ENCODE data around the gene ERFL.
A peak's percentile ranks its signal among the peaks of the same experiment; 100 is the strongest.

Gene ERFL

GRCh38 chr19:41937525-41938468 is 9.5 kb upstream of the ERFL start (continued):
- TF ChIP-seq ZNF48 (tag by site-specific recombination; IDR thresholded peaks at IDR 0.05) (no peak), KLF8 (tag by site-specific recombination; IDR thresholded peaks at IDR 0.05) (0 out of 2 replicates have a peak, but pooled peaks have one; percentile 22), ZNF548 (tag by site-specific recombination; IDR thresholded peaks at IDR 0.05) (no peak), ZNF37A (tag by site-specific recombination; IDR thresholded peaks at IDR 0.05) (no peak), ZNF366 (tag by site-specific recombination; conservative IDR thresholded peaks at IDR 0.05) (0 out of 2 replicates have a peak, but pooled peaks have one; percentile 16), GLIS1 (tag by site-specific recombination; IDR thresholded peaks at IDR 0.05) (peak; percentile 73), EGR2 (tag by site-specific recombination; IDR thresholded peaks at IDR 0.05; ENCODE audit: low read depth) (peak; percentile 47; the same call in 1 of the 2 replicates), ZNF521 (tag by site-specific recombination; IDR thresholded peaks at IDR 0.05) (no peak)

- Histone ChIP-seq H3K4me1 (ENCODE audit: control insufficient read depth, insufficient read depth, low read length) (peaks cover 3% of the 10 kb centered on the region; the same call in 1 of the 2 replicates), H3K9me3 (ENCODE audit: control insufficient read depth, insufficient read depth, low read depth, low read length) (no peaks in the 10 kb centered on the region), H3K27ac (ENCODE audit: extremely low read depth, low read depth, low read length) (no peak overlapping the region), H3K36me3 (ENCODE audit: control insufficient read depth in 2 of 2, insufficient read depth in 1 of 2, low read length in 2 of 2) (no peaks in the 10 kb centered on the region), H3K4me3 (ENCODE audit: low read depth, low read length) (no peak overlapping the region)
- CTCF ChIA-PET = interaction anchor here (0.5 to 1.9 kb wide), 11 partner anchors 11 to 484 kb away, joined by 3 to 18 read pairs (median 3); partner anchors contain the start of gene RABAC1
- TF ChIP-seq ZNF629 (tag by site-specific recombination; IDR thresholded peaks at IDR 0.05) = 0 out of 2 replicates have a peak, but pooled peaks have one; percentile 2
- no peak for TF ChIP-seq ZNF621 (tag by site-specific recombination; IDR thresholded peaks at IDR 0.05)
- POLR2A ChIA-PET = interaction anchor here (1.2 to 1.9 kb wide), 3 partner anchors 53 to 77 kb away, joined by 4 to 8 read pairs (median 7); partner anchors contain the start of gene RPS19
Observed at GRCh38 chr19:41936961-41937360, 8.7 kb upstream of the ERFL start.

- ChIA-PET CTCF (interaction anchor here (0.6 to 1.9 kb wide), 10 partner anchors 12 to 485 kb away, joined by 3 to 18 read pairs (median 3); partner anchors contain the start of gene RABAC1), POLR2A (interaction anchor here (1.2 to 1.9 kb wide), 3 partner anchors 53 to 76 kb away, joined by 4 to 8 read pairs (median 7); partner anchors contain the start of gene RPS19)
- H3K4me3 ChIP-seq (ENCODE audit: low read depth, low read length) = no peak overlapping the region
- H3K36me3 ChIP-seq (ENCODE audit: control insufficient read depth in 2 of 2, insufficient read depth in 1 of 2, low read length in 2 of 2) = no peaks in the 10 kb centered on the region
- H3K27ac ChIP-seq (ENCODE audit: extremely low read depth, low read depth, low read length) = no peak overlapping the region
- no peaks in the 10 kb centered on the region for H3K9me3 ChIP-seq (ENCODE audit: control insufficient read depth, insufficient read depth, low read depth, low read length)
- peaks cover 3% of the 10 kb centered on the region for H3K4me1 ChIP-seq (ENCODE audit: control insufficient read depth, insufficient read depth, low read length)
- TF ChIP-seq ZNF670 (tag by site-specific recombination; IDR thresholded peaks at IDR 0.05; ENCODE audit: low read depth) (no peak), ZNF747 (tag by site-specific recombination; IDR thresholded peaks at IDR 0.05) (no peak), ZNF114 (tag by site-specific recombination; IDR thresholded peaks at IDR 0.05) (no peak), ZNF791 (tag by site-specific recombination; IDR thresholded peaks at IDR 0.05) (no peak), RBAK (tag by site-specific recombination; IDR thresholded peaks at IDR 0.05) (no peak), ZNF175 (tag by site-specific recombination; IDR thresholded peaks at IDR 0.05) (no peak), ZNF311 (tag by site-specific recombination; IDR thresholded peaks at IDR 0.05; ENCODE audit: borderline replicate concordance) (0 out of 2 replicates have a peak, but pooled peaks have one; percentile 61), ATF2 (tag by site-specific recombination; IDR thresholded peaks at IDR 0.05; ENCODE audit: low read depth) (no peak), ZIC2 (tag by site-specific recombination; IDR thresholded peaks at IDR 0.05) (no peak), BCL6B (tag by site-specific recombination; IDR thresholded peaks at IDR 0.05) (no peak), ZBTB17 (tag by site-specific recombination; IDR thresholded peaks at IDR 0.05) (peak; percentile 50), ZNF404 (tag by site-specific recombination; IDR thresholded peaks at IDR 0.05) (no peak), ZNF148 (tag by site-specific recombination; IDR thresholded peaks at IDR 0.05; ENCODE audit: borderline replicate concordance) (no peak), ZNF335 (tag by site-specific recombination; conservative IDR thresholded peaks at IDR 0.05) (peak; percentile 63), ZBTB10 (tag by site-specific recombination; IDR thresholded peaks at IDR 0.05) (peak; percentile 4; the same call in 1 of the 2 replicates)
Observed at GRCh38 chr19:41936416-41936850, 8.2 kb upstream of the ERFL start.
